K562 (cell line): Measurements from ENCODE around the gene FGF21. TPM values are rescaled to one million over a fixed set of nuclear protein-coding genes. Genes with fewer than 3 reads are reported as not detected.

Experiments used
- AFF4 ChIP-seq: sonication (generic); formaldehyde crosslinking; IDR thresholded peaks from 2 replicates; pipeline ENCODE4 v1.8.0; 2023; ENCODE audit warnings: mild to moderate bottlenecking, missing genetic modification reagents
- CBX1 ChIP-seq: sonication (generic); IDR thresholded peaks from 2 replicates; pipeline ENCODE4 v1.6.1; 2016; ENCODE audit warnings: antibody characterized with exemption, low read depth, mild to moderate bottlenecking
- CREM ChIP-seq: IDR thresholded peaks from 2 replicates; pipeline ENCODE4 v1.6.1; 2014; ENCODE audit warnings: antibody characterized with exemption, low read depth
- KAT2B ChIP-seq: IDR thresholded peaks from one replicate; pipeline ENCODE4 v1.6.1; 2012; ENCODE audit warnings: low read depth, mild to moderate bottlenecking, control low read depth, inconsistent platforms, low read length, moderate library complexity
- NR3C1 ChIP-seq: sonication (generic); formaldehyde crosslinking; IDR thresholded peaks from 2 replicates; pipeline ENCODE4 v1.8.1; 2022; ENCODE audit warnings: missing genetic modification reagents
- RBFOX2 ChIP-seq: fragments of 200-400 bp; formaldehyde crosslinking; IDR thresholded peaks from 2 replicates; pipeline ENCODE4 v1.6.1; 2017; ENCODE audit warnings: low read depth, mild to moderate bottlenecking, low read length, moderate library complexity
- RBM14 ChIP-seq: fragments of 200-400 bp; formaldehyde crosslinking; IDR thresholded peaks from 2 replicates; pipeline ENCODE4 v1.6.1; 2018; ENCODE audit warnings: low read depth, mild to moderate bottlenecking, low read length, moderate library complexity, borderline replicate concordance; ENCODE audit not compliant: insufficient read depth
- SMARCA5 ChIP-seq: fragments of 450-650 bp; IDR thresholded peaks from 2 replicates; pipeline ENCODE4 v1.6.1; 2016
- STAT5B ChIP-seq: fragments of 250-450 bp; sonication (Bioruptor Pico); IDR thresholded peaks from 2 replicates; pipeline ENCODE4 v1.8.0; 2021; ENCODE audit warnings: mild to moderate bottlenecking, inconsistent platforms
- TRIM24 ChIP-seq, 2 experiments: fragments of 450-650 bp; IDR thresholded peaks; 2 replicates each; pipeline ENCODE4 v1.6.1; 2016
- ZBTB26 ChIP-seq: fragments of 450-650 bp; formaldehyde crosslinking; IDR thresholded peaks from 2 replicates; pipeline ENCODE4 v1.4.0; 2022; ENCODE audit warnings: missing genetic modification characterization
- ZNF407 ChIP-seq: fragments of 450-650 bp; IDR thresholded peaks from 2 replicates; pipeline ENCODE4 v1.6.1; 2016; ENCODE audit warnings: low read depth
- ZNF699 ChIP-seq: fragments of 250-450 bp; sonication (Bioruptor Pico); IDR thresholded peaks from 2 replicates; pipeline ENCODE4 v1.8.0; 2021; ENCODE audit warnings: mild to moderate bottlenecking, moderate library complexity; ENCODE audit not compliant: insufficient replicate concordance
- polyA plus RNA-seq, 8 experiments: library from polyadenylated mRNA; depleted of rRNA in 4 of 8; stranded (reverse) in 5 of 8; unstranded in 3 of 8; fragments of >200 nt; fragmentation: Nextera tagmentation in 2 of 8; fragmentation: Illumina TruSeq in 1 of 8; extraction: Ambion mirVana in 2 of 8; extraction: Trizol in 1 of 8; gene quantifications; 2 replicates each; pipeline versions ENCODE4 v1.2.1 to v1.2.3, GENCODE V29; 2011 to 2014; ENCODE audit warnings: inconsistent platforms in 1 of 8, missing spikeins in 1 of 8
- total RNA-seq, 7 experiments: library from RNA; depleted of rRNA in 6 of 7; stranded (reverse); fragments of >200 nt in 6 of 7; fragmentation: Illumina TruSeq in 2 of 7; extraction: Trizol in 2 of 7; gene quantifications; 2 replicates each; pipeline versions ENCODE4 v1.2.1 to v1.2.3, GENCODE V29; 2011 to 2021; ENCODE audit warnings: low replicate concordance in 1 of 7

Gene FGF21
- total and polyA plus RNA-seq, 9 of the 15 experiments (the other 6 are each of a cell fraction or from before 2014, with no cell fraction given), result 0.04 to 0.77 (median 0.09) TPM; not detected in 6

- TF ChIP-seq ZNF407 (no peak), KAT2B (no peak), NR3C1 (CRISPR knock-in tag) (no peak), AFF4 (CRISPR knock-in tag) (no peak), CBX1 (no peak), RBM14 (no peak), ZNF699 (CRISPR knock-in tag) (no peak), TRIM24 (IDR thresholded peaks at IDR 0.05) (no peak), RBFOX2 (peak; percentile 33; the same call in 1 of the 2 replicates), STAT5B (CRISPR knock-in tag) (no peak), CREM (no peak), ZBTB26 (CRISPR knock-in tag) (no peak), SMARCA5 (0 out of 2 replicates have a peak, but pooled peaks have one; percentile 35)
Measured at GRCh38 chr19:48737360-48737998, 17.8 kb upstream of the FGF21 start (continued).
